Hematopoietic multipotent progenitor cell (in vitro differentiated cells): ENCODE results near the gene AADAC. TPM values are rescaled to one million over a fixed set of nuclear protein-coding genes. Genes with fewer than 3 reads are reported as not detected.
"Not testable (repeated sequence)": the region's sequence is repeated elsewhere in the genome, so short reads cannot be mapped to it uniquely, and the experiment has no call there.

ENCODE experiments used
- DNase-seq, 3 donors: peaks; one replicate each; pipeline ENCODE4 v3.0.0-alpha.2; 2011 to 2015; ENCODE audit warnings: low read depth in 2 of 3, low spot score in 2 of 3
- total RNA-seq: library from RNA; depleted of rRNA; stranded (reverse); fragments of >200 nt; gene quantifications from one replicate; pipeline ENCODE4 v1.2.3, GENCODE V29; 2012

The AADAC gene
- total RNA-seq, result not detected

GRCh38 chr3:151813799-151814198, at the start of gene AADAC:
Gene AADAC (plus strand): TSS chr3:151814116. CDS start chr3:151814163, 47 bp downstream.
- DNase-seq, result no peak

- DNase-seq, result not testable (repeated sequence)
Measured at GRCh38 chr3:151764699-151765098, 49.2 kb upstream of the AADAC start.

DNA sequence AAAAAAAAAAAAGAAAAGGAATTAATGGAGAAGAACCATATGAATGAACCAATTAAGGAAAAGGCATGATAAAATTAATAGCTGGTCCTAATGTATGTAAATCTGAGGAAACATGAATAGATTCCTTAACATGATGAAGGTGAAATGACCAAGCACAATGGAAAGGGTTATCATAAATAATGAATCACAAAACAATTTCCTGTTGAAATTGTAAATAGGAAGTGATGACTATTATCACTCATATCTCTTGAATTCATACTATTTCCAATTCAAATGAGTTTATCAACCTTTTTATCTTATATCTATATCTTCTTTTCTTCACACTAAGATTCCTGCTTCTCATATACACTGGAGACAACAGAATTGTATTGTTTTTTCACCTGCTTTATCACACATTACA, 48.2 kb upstream of the AADAC start:
- DNase-seq, result no peak

- no peak for DNase-seq
Measured at GRCh38 chr3:151766454-151766853, 47.5 kb upstream of the AADAC start.

- no peak for DNase-seq
Measured at GRCh38 chr3:151768393-151768930, 45.5 kb upstream of the AADAC start.

DNA sequence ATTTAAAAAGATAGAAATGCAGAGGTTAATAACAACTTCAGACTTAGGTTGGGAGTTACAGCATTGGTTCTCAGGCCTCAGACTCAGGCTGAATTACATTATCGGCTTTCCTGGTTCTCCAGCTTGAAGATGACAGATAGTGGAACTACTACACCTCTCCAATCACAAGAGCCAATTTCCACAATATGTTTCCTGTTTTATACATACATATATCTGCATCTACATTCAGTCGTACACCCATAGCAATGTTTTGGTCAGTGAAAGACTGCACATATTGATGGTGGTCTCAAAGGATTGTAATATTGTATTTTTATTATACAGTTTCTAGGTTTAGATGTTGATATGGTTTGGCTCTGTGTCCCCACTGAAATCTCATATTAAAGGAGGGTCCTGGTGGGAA, 44.7 kb upstream of the AADAC start:
- DNase-seq, result peak in 1 of 3 donors; percentile 1

GRCh38 chr3:151770956-151771355, 43.0 kb upstream of the AADAC start:
- no peak for DNase-seq

DNA sequence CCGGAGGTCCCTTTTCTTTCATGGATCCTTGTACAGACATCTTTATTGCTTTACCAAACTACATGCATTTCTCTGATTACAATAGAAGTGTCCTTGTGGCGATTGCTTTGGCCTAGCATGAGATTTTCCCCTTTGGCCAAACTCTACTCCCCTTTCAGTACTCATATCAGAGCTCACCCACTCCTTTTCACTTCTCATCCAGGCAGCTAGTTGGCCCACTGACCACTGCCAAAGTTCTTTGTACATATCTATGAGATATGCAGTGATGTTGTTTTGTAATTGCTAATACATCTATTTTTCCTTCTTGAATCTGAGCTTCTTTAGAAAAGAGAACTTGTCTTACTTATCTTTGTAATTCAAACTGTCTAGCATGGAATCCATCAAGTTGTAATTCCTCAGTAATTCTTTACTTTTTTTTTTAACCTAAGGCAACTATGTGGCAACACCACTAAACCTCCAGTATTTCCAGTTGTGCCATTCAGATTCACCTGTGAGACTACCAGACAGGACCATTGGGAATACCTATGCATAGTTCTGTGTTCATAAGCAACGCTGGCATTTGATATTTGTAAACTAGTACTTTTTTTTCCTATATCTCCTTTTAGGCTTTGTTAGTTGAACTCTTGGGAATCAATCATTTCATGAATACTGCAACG, 41.0 kb upstream of the AADAC start:
- DNase-seq, result no peak

DNA sequence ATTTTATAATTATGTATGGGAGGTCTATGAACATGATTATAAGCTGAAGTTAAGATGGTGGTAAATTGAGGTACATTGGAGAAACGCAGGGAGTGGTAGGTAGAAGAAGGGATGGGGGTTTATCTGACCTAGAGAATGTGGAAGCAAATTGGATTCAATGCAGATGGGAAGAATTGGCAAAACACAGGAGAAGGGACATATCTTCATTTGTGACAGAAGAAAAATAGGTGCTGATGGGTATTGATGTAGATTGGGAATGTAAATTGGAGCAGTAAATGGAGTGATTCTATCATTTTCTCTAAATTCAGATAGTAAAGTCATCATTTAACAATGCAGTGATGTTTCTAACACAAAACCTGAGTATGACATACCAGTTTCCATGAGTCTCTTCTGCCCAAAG, 39.7 kb upstream of the AADAC start:
- no peak for DNase-seq

DNA sequence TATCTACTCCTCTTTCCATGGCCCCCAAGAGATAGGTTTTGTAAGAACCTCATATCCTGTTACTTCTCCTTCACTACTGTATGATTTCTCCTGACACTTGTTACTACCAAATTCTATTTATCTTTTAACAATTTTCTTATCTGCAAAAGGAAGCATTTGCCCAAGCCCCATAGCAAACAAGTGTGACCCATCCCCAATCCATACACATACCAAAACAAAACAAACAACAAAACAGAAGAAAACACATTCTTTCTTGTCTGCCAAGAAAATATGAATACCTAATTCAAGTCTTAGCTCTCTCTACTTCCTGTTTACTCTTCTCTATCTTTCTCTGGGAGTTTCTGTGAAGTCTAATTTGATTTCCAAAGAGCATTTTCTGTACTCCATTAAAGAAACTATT, 39.0 kb upstream of the AADAC start:
- no peak for DNase-seq

GRCh38 chr3:151775314-151776258, 38.3 kb upstream of the AADAC start:
- no peak for DNase-seq

DNA sequence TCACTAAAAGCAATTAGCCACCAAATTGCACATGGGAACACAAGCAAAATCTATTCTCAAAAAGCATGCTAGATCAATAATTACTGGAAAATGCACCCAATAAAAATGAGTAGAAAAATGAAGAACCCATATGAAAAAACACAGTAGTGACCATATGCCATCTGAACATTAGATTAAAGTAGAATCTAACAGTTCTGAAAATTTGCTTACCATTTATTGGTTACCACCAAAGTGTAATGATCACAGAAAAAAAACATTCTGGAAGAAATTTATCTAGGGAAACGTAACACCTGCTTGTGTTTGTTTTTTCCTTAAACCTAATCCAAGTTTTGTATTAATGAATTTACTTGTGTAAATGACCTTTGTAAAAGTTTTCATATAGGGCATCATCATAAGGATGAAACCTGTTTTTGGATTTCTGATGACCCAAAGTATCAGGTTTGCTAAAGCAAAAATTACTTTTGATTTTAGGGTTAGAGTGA, 37.6 kb upstream of the AADAC start:
- no peak for DNase-seq

- DNase-seq, result no peak
Measured at GRCh38 chr3:151777880-151778279, 36.0 kb upstream of the AADAC start.

- DNase-seq, result no peak
Measured at GRCh38 chr3:151787626-151788025, 26.3 kb upstream of the AADAC start.

GRCh38 chr3:151788401-151788800, 25.5 kb upstream of the AADAC start:
- DNase-seq, result no peak

GRCh38 chr3:151789853-151790463, 24.0 kb upstream of the AADAC start:
- DNase-seq, result no peak

- not testable (repeated sequence) for DNase-seq
Measured at GRCh38 chr3:151790763-151791162, 23.2 kb upstream of the AADAC start.

DNA sequence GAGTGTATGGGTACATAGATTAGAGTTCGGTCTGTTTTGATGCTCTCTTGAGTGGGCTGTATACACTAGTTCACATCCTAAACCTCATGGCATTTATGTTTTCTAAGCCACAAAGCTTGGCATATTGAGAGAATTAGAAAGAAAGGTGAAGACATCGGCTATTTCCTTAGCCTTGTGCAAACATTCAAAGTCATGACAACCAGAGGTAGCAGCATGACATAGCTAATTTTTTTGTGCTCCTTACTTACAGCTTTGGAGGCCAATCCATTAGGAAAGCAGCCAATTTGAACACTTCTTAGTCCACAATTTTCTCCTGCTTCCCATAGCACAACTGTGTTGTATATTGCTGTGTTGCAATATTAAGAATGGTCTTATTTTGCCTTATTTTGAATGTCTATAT, 21.5 kb upstream of the AADAC start:
- DNase-seq, result no peak

DNA sequence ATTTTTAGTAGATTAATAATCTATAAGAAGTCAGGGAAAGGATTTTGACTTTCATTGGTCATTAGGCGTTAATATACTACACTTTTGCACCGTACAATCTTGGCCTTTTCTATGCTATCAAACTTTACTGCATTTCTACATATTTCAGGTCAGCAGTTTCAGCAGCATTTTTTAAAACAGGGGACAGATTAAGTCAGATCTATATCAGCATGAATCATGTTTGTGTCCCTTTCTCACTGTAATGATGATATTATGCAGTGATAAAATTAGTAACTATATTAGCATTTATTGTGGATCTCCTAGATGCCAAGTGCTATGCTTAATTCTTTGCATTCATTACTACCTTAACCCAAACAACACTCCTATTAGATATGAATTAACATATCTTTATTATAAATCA, 20.3 kb upstream of the AADAC start:
- no peak for DNase-seq

- DNase-seq, result no peak
Measured at GRCh38 chr3:151794080-151794479, 19.8 kb upstream of the AADAC start.

DNA sequence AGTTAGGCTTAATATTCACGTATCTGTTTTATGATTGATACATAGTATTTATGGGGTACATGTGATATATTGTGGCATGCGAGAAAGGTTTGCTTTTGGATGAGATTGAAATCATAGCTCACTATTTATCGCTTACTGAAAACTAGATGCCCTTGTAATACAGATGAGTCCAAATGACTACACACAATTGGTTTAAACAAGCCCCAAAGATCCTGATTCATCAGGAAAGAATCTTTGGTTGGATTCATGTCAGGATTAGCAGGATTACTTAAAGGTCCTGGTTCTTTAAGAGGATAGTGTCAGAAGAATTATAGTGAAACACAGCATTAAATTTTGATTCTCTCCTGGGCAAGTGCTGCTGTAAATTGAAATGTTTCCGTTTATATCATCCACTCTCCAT, 18.6 kb upstream of the AADAC start:
- no peak for DNase-seq
